ENCODE data around the gene KLF17. TPM values are rescaled to one million over a fixed set of nuclear protein-coding genes. Genes with fewer than 3 reads are reported as not detected.
"Not testable (repeated sequence)": the region's sequence is repeated elsewhere in the genome, so short reads cannot be mapped to it uniquely, and the experiment has no call there.

KLF17 gene
- total RNA-seq, 1 experiment from 2014 or later: not detected

DNA sequence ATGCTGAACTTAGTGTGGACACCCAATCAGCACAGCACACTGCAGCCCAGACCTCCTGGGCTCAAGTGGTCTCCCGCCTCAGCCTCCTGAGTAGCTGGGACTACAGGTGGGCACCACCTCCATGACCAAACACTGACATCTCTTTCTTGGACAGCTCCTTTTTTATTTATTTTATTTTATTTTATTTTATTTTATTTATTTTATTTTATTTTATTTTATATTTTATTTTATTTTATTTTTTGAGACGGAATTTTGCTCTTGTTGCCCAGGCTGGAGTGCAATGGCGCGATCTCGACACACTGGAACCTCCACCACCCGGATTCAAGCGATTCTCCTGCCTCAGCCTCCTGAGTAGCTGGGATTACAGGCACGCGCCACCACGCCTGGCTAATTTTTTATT is 1.3 kb upstream of the KLF17 start:
- not testable (repeated sequence) for DNase-seq (ENCODE audit: low read depth in 1 of 2, low spot score in 2 of 2); H3K36me3 ChIP-seq; H3K27ac ChIP-seq; H3K4me1 ChIP-seq (replicated peaks); H3K4me3 ChIP-seq; H3K9me3 ChIP-seq (replicated peaks)
- peaks cover 13% of the 10 kb centered on the region for H3K27me3 ChIP-seq (replicated peaks)

DNA sequence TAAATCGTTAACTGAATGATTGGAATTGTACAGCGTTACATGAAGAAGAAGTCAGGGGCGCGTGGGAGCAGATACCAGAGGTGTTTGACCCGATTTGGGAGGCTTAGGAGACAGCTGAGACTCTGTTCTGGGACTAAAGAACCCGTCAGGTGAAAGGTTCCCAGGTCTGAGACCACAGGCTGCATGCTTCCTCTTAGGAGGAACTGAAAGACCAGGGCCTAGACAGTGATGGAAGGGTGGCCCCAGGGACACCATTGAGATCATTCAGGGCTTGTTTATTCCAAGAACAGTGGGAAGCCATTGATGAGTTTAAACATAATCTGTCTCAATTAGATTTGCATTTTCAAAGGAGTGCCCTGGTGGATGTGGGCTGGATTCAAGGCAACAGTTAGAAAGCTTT is 904 bp downstream of the KLF17 start:
- H3K27me3 ChIP-seq (replicated peaks): peaks cover 13% of the 10 kb centered on the region
- DNase-seq (ENCODE audit: low read depth in 1 of 2, low spot score in 2 of 2): peak in 1 of 2 experiments; percentile 15
- H3K4me1 ChIP-seq (replicated peaks): no peaks in the 10 kb centered on the region
- H3K36me3 ChIP-seq: no peaks in the 10 kb centered on the region
- H3K4me3 ChIP-seq: no peak overlapping the region
- no peaks in the 10 kb centered on the region for H3K9me3 ChIP-seq (replicated peaks)
- no peak overlapping the region for H3K27ac ChIP-seq

DNA sequence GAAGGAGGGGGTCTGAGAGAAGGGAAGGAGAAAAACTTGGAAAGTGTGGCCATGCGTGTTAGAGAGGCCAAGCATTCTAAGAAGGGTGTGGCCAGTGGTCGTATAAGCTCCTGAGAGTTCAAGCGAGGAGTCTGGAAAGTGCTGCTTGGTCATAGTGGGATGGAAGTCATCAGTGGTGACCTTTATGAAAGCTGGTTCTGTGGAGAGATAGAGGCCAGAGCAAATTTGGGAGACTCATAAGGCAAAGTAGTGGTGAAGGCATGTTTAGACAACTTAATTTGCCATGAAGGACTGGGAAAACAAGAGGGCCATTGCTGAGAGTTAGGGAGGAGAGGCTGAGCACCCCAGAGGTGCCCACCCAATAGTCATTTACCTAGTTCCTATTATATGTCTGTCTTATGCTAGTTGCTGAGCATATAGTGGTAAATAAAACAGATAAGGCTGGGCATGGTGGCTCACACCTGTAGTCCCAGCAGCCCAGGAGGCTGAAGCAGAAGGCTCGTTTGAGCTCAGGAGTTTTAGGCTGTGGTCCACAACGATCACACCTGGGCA is 1.9 kb downstream of the KLF17 start:
- no peaks in the 10 kb centered on the region for H3K36me3 ChIP-seq
- no peaks in the 10 kb centered on the region for H3K4me1 ChIP-seq (replicated peaks)

DNA sequence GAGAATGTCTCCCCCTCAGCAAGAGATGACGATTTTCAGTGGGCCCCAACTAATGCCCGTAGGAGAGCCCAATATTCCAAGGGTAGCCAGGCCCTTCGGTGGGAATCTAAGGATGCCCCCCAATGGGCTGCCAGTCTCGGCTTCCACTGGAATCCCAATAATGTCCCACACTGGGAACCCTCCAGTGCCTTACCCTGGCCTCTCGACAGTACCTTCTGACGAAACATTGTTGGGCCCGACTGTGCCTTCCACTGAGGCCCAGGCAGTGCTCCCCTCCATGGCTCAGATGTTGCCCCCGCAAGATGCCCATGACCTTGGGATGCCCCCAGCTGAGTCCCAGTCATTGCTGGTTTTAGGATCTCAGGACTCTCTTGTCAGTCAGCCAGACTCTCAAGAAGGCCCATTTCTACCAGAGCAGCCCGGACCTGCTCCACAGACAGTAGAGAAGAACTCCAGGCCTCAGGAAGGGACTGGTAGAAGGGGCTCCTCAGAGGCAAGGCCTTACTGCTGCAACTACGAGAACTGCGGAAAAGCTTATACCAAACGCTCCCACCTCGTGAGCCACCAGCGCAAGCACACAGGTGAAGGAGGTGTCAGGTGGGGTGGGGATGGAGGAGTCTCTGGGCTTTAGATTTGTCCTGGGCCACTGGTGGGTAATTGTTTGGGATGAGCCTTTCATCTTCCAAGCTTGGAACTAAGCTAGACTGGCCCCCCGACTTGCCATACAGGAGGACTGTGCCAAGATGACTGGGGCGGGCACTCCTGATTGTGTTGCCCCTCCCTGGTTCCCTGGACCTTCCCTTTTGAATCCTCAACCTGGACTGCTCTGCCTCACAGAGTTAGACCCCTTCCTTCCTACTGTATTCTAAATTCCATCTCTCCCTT is 11.2 kb downstream of the KLF17 start:
- H3K9me3 ChIP-seq (replicated peaks): no peaks in the 10 kb centered on the region
- H3K4me1 ChIP-seq (replicated peaks): no peaks in the 10 kb centered on the region
- H3K27ac ChIP-seq: no peak overlapping the region
- H3K27me3 ChIP-seq (replicated peaks): 0 out of 2 replicates have a peak, but pooled peaks cover 3% of the 10 kb centered on the region
- no peaks in the 10 kb centered on the region for H3K36me3 ChIP-seq
- DNase-seq (ENCODE audit: low read depth in 1 of 2, low spot score in 2 of 2): no peak
- no peak overlapping the region for H3K4me3 ChIP-seq

More for the DNA sequence above, 1.9 kb downstream of the KLF17 start:
- no peak overlapping the region for H3K4me3 ChIP-seq
- DNase-seq (ENCODE audit: low read depth in 1 of 2, low spot score in 2 of 2): peak in 1 of 2 experiments; percentile 9
- no peaks in the 10 kb centered on the region for H3K9me3 ChIP-seq (replicated peaks)
- H3K27me3 ChIP-seq (replicated peaks): peaks cover 13% of the 10 kb centered on the region
- H3K27ac ChIP-seq: no peak overlapping the region

DNA sequence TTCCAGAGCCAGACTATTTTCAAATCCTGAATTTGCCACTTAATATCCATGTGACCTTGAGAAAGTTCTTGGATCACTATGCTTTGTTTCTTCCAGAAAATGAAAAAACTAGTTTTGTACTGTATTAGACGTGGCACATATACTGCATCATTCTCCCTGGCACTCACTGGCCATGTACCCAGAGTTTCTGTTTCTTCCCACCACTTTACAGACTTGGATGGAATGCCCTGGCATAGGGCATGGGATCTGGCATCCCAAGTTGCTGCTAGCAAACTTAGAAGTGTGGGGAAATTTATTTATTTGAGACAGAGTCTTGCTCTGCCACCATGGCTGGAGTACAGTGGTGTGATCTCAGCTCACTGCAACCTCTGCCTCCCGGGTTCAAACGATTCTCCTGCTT is 12.8 kb downstream of the KLF17 start:
- Histone ChIP-seq H3K4me3 (no peak overlapping the region), H3K27ac (no peak overlapping the region), H3K4me1 (replicated peaks) (no peaks in the 10 kb centered on the region), H3K36me3 (no peaks in the 10 kb centered on the region), H3K9me3 (replicated peaks) (no peaks in the 10 kb centered on the region), H3K27me3 (replicated peaks) (0 out of 2 replicates have a peak, but pooled peaks cover 3% of the 10 kb centered on the region)
- DNase-seq (ENCODE audit: low read depth in 1 of 2, low spot score in 2 of 2): no peak

DNA sequence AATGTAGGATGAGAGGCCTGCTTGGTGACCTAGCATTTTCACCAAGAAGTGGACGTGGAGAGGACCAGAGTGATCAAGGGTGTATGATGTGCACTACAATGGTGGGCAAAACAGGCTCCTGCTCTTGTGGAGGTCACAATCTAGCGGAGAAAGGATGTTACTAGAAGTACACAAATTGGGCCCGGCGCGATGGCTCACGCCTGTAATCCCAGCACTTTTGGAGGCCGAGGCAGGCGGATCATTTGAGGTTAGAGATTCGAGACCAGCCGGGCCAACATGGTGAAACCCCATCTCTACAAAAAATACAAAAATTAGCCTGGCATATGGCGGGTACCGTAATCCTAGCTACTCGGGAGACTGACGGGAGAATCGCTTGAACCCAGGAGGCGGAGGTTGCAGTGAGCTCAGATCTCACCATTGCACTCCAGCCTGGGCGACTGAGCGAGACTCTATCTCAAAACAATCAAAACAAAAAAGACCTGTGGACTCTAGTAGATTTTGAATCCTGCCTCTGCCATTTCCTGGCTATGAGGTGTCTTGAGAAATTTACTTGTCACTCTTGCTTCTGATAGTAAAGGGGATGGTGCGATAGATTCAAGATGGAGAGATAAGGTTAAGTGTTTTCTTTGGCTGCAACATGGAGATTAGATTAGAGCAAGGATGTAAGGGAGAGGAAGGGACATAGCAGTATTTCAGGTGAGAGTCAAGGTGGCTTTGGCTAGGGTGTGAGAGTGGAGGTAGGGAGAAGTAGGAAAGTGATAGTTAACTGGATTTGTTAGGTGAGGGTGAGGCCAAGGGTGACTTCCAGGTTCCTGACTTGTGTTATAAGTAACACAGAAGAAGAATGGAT is 15.7 kb downstream of the KLF17 start:
- 0 out of 2 replicates have a peak, but pooled peaks cover 3% of the 10 kb centered on the region for H3K27me3 ChIP-seq (replicated peaks)
- H3K9me3 ChIP-seq (replicated peaks): no peaks in the 10 kb centered on the region
- no peaks in the 10 kb centered on the region for H3K36me3 ChIP-seq
- H3K4me3 ChIP-seq: no peak overlapping the region
- no peak for DNase-seq (ENCODE audit: low read depth in 1 of 2, low spot score in 2 of 2)
- H3K27ac ChIP-seq: no peak overlapping the region
- H3K4me1 ChIP-seq (replicated peaks): no peaks in the 10 kb centered on the region

DNA sequence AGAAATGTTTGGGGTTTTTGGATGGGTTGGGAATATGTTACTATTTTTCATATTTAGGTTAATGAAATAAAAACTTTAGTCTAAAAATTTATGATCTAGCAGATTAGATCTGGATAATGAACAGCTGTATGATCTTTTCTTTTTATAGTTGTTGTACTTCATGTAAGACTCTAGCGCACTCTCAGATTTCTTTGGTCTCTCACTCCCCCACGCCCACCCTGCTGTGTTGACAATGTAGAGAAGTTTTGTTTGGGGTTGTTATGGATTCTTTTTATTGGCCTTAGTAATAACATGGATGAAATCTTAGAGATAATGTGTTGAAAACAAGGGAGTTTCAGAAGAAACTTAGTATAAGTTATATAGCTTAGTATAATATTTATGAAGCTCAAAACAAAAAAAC is 17.3 kb downstream of the KLF17 start:
- Histone ChIP-seq H3K27ac (no peak overlapping the region), H3K4me3 (no peak overlapping the region), H3K27me3 (replicated peaks) (0 out of 2 replicates have a peak, but pooled peaks cover 3% of the 10 kb centered on the region), H3K4me1 (replicated peaks) (no peaks in the 10 kb centered on the region), H3K9me3 (replicated peaks) (no peaks in the 10 kb centered on the region), H3K36me3 (no peaks in the 10 kb centered on the region)
- no peak for DNase-seq (ENCODE audit: low read depth in 1 of 2, low spot score in 2 of 2)

DNA sequence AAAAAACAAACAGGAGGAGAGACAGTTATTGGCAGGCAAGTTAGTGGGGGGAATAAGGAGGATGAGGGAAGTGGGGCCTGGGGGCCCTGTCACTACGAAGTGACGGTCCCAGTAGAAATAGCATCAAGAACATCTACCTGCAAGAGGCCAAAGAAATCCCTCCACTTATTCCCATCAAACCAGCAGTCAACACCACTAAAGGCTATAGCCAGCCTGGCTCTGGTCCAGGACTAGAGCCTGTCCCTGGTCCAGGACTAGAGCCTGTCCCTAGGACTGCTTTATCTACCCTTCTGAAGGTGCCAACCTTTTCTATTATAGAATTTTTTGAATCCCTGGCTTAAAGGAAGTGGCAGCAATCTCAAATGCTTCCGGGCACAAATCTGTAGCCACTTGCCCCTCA is 19.6 kb downstream of the KLF17 start:
- no peaks in the 10 kb centered on the region for H3K4me1 ChIP-seq (replicated peaks)
- no peak for DNase-seq (ENCODE audit: low read depth in 1 of 2, low spot score in 2 of 2)

DNA sequence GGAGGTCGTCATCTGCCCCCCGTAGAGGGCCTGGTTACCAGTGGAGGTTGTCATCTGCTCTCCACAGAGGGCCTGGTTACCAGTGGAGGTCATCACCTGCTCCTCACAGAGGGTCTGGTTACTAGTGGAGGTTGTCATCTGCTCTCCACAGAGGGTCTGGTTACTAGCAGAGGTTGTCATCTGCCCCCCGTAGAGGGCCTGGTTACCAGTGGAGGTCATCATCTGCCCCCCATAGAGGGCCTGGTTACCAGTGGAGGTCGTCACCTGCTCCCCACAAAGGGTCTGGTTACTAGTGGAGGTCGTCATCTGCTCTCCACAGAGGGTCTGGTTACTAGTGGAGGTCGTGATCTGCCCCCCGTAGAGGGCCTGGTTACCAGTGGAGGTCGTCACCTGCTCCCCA is 20.9 kb downstream of the KLF17 start:
- DNase-seq (ENCODE audit: low read depth in 1 of 2, low spot score in 2 of 2); H3K27me3 ChIP-seq (replicated peaks); H3K36me3 ChIP-seq: not testable (repeated sequence)

More for the DNA sequence above, 19.6 kb downstream of the KLF17 start:
- Histone ChIP-seq H3K4me3 (no peak overlapping the region), H3K36me3 (no peaks in the 10 kb centered on the region), H3K27ac (no peak overlapping the region), H3K9me3 (replicated peaks) (no peaks in the 10 kb centered on the region; the same call in 1 of the 2 replicates), H3K27me3 (replicated peaks) (0 out of 2 replicates have a peak, but pooled peaks cover 3% of the 10 kb centered on the region)

DNA sequence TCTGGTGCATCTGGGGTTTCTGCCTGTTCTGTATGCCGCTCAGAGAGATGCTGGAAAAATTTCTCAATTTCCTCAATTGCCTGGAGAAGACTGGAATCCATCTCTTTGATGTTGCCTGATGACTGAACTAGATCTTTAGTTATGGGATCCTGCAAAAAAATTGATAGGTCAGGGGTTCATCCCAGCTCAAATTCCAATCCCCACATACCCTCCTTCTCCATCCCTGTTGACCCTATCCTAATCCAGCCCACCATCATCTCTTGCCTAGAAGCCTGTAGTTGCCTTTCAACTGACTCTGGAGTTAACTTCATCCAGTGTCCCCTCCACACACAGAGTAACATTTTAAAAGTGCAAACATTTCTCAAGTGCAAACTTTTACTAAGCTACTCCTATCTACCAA is 22.9 kb downstream of the KLF17 start, which contains the start of gene KLF18:
KLF18 (minus strand) TSS at position 101 of the 400 bp plus-strand sequence; CDS start at position 101, 0 bp downstream.
- no peaks in the 10 kb centered on the region for H3K27me3 ChIP-seq (replicated peaks)
- H3K4me1 ChIP-seq (replicated peaks): no peaks in the 10 kb centered on the region
- no peaks in the 10 kb centered on the region for H3K36me3 ChIP-seq
- no peak within 1 kb of the TSS for H3K4me3 ChIP-seq
- DNase-seq (ENCODE audit: low read depth in 1 of 2, low spot score in 2 of 2): no peak
- no peak within 1 kb of the TSS for H3K27ac ChIP-seq
- H3K9me3 ChIP-seq (replicated peaks): peaks cover 6% of the 10 kb centered on the region

More for the DNA sequence above, 20.9 kb downstream of the KLF17 start:
- not testable (repeated sequence) for H3K4me1 ChIP-seq (replicated peaks); H3K4me3 ChIP-seq; H3K9me3 ChIP-seq (replicated peaks); H3K27ac ChIP-seq

DNA sequence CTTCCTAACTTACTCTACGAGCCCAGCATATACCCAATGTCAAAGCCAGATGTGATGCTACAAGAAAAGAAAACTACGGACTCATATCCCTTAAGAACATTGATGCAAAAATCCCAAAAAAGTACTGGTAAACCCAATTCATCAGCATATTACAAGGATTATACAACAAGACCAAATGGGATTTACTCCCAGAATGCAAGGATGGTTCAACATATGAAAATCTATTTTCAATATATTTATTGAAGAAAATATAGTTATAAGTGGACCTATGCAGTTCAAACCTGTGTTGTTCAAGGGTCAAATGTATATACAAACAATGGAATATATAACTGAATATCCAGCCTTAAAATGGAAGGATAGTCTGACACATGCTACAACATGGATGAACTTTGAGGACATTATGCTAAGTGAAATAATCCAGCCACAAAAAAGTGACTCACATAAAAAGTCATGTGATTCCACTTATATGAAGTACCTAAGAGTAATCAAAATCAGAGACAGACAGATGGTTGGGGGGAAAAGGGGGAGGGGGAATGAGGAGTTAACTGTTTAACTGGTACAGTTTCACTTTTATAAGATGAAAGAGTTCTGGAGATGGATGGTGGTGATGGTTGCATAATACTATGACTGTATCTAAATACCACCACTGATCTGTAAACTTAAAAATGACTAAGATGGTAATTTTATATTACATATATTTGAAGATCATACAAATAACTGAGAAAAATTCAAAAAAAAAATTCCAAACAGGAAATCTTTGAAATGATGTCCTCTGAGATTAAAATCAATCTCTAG is 26.5 kb downstream of the KLF17 start:
- Histone ChIP-seq H3K9me3 (replicated peaks) (peaks cover 6% of the 10 kb centered on the region), H3K4me3 (no peak overlapping the region), H3K27ac (no peak overlapping the region), H3K27me3 (replicated peaks) (no peaks in the 10 kb centered on the region), H3K36me3 (no peaks in the 10 kb centered on the region), H3K4me1 (replicated peaks) (no peaks in the 10 kb centered on the region)
- DNase-seq (ENCODE audit: low read depth in 1 of 2, low spot score in 2 of 2): no peak

DNA sequence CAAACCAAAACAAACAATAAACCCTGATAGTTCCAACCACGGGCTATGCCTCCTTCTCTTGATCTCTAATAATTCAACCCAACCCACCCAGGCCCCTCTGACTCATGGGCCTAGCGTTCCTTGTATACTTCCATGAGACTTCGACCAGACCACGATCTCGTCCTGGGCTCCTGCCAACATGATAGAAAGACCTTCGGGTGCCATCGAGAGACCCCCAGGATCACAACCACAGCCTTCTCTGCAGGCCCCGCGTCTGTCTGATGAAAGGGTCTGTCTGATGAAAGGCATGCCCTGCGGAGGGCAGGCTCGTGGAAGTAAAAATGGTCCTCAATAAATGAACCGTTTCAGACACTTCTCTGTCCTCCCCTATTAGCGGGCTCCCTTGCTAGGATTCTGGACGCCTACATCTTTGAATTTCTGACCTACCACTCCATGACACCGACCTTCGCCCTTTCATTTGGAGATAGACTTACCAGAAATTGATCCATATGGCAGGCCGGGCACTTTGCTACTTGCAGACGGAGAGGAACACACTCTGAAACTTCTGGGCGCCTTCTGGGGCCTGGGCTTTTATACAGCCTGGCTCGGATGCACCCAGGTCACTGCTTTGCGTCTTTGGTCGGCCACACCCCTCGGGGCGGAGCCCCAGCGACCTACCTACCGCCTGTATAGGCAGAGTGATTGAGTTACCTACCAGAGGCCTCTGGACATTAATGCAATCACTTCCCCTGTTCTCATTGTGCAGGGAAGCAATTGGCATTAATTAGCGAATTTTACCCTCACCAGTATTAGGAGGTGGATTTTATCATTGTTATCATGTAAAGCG is 28.1 kb downstream of the KLF17 start:
- H3K36me3 ChIP-seq: no peaks in the 10 kb centered on the region
- peaks cover 6% of the 10 kb centered on the region for H3K9me3 ChIP-seq (replicated peaks)
- no peak overlapping the region for H3K4me3 ChIP-seq
- H3K27ac ChIP-seq: no peak overlapping the region
- no peak for DNase-seq (ENCODE audit: low read depth in 1 of 2, low spot score in 2 of 2)
- H3K27me3 ChIP-seq (replicated peaks): 0 out of 2 replicates have a peak, but pooled peaks cover under 1% of the 10 kb centered on the region
- no peaks in the 10 kb centered on the region for H3K4me1 ChIP-seq (replicated peaks)
